Measurements from ENCODE around the gene TP73.
A peak's percentile ranks its signal among the peaks of the same experiment; 100 is the strongest.

Gene TP73

GRCh38 chr1:3677484-3677883, 25.2 kb downstream of the TP73 start:
- H3K4me1 ChIP-seq, result peaks cover 100% of the 10 kb centered on the region
- no peaks in the 10 kb centered on the region for H3K27me3 ChIP-seq
- peak overlapping the region; percentile 96 for H3K27ac ChIP-seq
- H3K9ac ChIP-seq, result peak overlapping the region; percentile 78
- H3K4me3 ChIP-seq, result peak overlapping the region; percentile 56
- H4K20me1 ChIP-seq, result no peaks in the 10 kb centered on the region
- peak overlapping the region; percentile 99 for H3K4me2 ChIP-seq
- no peaks in the 10 kb centered on the region for H3K36me3 ChIP-seq
- H3K9me3 ChIP-seq, result no peaks in the 10 kb centered on the region
- TF ChIP-seq Cebpa-rat (IDR thresholded peaks at IDR 0.05), result peak; percentile 89

- Histone ChIP-seq H3K27me3 (no peaks in the 10 kb centered on the region), H3K27ac (peak overlapping the region; percentile 96), H4K20me1 (no peaks in the 10 kb centered on the region), H3K4me3 (peak overlapping the region; percentile 33), H3K9me3 (no peaks in the 10 kb centered on the region), H3K9ac (peak overlapping the region; percentile 78), H3K4me1 (peaks cover 100% of the 10 kb centered on the region), H3K4me2 (peak overlapping the region; percentile 99), H3K36me3 (no peaks in the 10 kb centered on the region)
- TF ChIP-seq Cebpa-rat (IDR thresholded peaks at IDR 0.05), result no peak
These were observed 26.2 kb downstream of the TP73 start for GRCh38 chr1:3678361-3679097.

DNA sequence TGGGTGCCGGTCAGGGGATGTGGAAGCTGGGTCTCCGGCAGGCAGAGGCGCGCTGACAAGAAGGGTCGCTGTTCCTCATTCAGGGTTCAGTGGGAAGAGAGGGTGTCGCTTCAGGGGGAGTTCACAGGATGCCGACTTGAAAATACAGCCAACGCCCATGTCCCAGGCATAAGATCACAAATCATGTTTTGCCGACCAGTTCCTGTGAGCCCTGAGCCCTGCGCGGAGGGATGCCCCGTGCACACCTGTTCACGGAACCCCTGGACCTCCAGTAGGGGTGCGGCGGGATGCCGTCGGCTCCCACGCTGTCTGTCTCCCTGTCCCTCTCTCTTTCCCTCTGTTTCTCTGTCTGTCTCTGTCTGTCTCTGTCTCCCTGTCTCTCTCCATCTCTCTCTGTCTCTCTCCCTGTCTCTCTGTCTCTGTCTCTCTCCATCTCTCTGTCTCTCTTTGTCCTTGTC, 26.8 kb downstream of the TP73 start:
- H3K9me3 ChIP-seq, result no peaks in the 10 kb centered on the region
- H3K4me2 ChIP-seq, result peak overlapping the region; percentile 99
- H3K4me1 ChIP-seq, result peaks cover 100% of the 10 kb centered on the region
- peak overlapping the region; percentile 96 for H3K27ac ChIP-seq
- no peak overlapping the region for H3K4me3 ChIP-seq
- H3K9ac ChIP-seq, result peak overlapping the region; percentile 78; the same call in 1 of the 2 replicates
- TF ChIP-seq Cebpa-rat (IDR thresholded peaks at IDR 0.05), result no peak
- no peaks in the 10 kb centered on the region for H3K27me3 ChIP-seq
- H4K20me1 ChIP-seq, result no peaks in the 10 kb centered on the region
- no peaks in the 10 kb centered on the region for H3K36me3 ChIP-seq

DNA sequence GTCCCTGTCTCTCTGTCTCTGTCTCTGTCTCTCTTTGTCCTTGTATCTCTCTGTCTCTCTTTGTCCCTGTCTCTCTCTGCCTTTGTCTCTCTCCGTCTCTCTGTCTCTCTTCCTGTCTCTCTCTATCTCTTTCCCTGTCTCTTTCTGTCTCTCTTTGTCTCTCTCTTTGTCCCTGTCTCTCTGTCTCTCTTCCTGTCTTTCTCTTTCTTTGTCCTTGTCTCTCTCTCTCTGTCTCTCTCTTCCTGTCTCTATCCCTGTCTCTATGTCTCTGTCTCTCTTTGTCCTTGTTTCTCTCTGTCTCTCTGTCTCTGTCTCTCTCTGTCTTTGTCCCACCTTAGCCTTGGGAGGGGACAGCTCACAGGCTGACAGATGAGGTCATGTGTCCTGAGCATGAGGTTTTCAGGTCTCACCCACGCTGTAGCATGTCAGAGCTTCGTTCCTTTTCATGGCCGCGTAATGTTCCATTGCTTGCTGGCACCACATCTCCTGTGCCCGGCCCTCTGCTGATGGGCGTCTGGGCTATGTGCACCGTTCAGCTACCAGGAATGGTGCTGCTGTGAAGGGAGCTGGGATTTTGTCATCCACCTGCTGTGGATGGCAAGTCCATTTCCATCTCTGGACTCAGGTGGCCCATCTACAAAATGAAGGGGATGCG, 27.6 kb downstream of the TP73 start:
- no peaks in the 10 kb centered on the region for H4K20me1 ChIP-seq
- H3K4me3 ChIP-seq, result no peak overlapping the region

DNA sequence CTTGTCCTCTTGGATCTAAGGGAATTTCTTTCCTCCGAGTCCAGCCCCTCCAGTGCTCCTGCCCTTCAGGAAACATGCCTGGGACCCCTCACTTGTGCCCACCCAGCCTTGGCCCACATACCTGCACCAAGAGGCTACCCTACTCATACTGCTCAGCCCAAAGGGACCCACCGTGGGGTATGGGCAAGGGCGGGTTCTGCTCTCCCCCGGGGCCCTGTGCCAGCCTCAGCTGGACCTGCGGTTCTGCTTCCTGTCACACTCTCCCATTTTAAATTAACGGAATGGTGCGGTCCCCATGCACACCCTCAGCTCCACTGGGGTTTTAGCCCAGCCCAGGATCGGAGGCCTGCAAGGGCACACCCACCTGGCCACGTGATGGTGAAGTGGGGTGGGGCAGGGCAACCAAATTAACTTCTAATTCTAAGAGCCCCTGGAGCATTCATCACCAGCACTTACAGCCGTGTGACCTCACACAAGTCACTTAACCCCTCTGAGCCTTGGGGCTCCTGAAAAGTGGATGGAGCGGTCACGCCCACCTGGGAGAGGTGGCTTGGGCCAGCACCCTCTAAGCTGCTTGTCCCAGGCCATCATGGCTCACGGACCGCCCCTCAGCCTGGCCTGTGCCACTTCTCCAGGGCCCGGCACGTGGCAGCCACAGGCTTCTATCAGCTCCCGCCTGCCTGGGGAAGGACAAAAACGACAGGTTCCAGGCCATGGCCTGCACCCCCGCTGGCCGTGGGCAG, 28.3 kb downstream of the TP73 start:
- Histone ChIP-seq H3K4me2 (peak overlapping the region; percentile 99), H3K9me3 (no peaks in the 10 kb centered on the region), H3K27me3 (no peaks in the 10 kb centered on the region), H3K36me3 (no peaks in the 10 kb centered on the region), H3K4me1 (peaks cover 100% of the 10 kb centered on the region), H4K20me1 (no peaks in the 10 kb centered on the region), H3K4me3 (no peak overlapping the region), H3K9ac (peak overlapping the region; percentile 53; the same call in 1 of the 2 replicates), H3K27ac (peak overlapping the region; percentile 96)
- no peak for TF ChIP-seq Cebpa-rat (IDR thresholded peaks at IDR 0.05)

More for the DNA sequence above, 27.6 kb downstream of the TP73 start:
- Histone ChIP-seq H3K4me1 (peaks cover 100% of the 10 kb centered on the region), H3K4me2 (peak overlapping the region; percentile 99), H3K27ac (peak overlapping the region; percentile 96; the same call in 1 of the 2 replicates), H3K9me3 (no peaks in the 10 kb centered on the region), H3K36me3 (no peaks in the 10 kb centered on the region), H3K9ac (no peak overlapping the region), H3K27me3 (no peaks in the 10 kb centered on the region)
- no peak for TF ChIP-seq Cebpa-rat (IDR thresholded peaks at IDR 0.05)

DNA sequence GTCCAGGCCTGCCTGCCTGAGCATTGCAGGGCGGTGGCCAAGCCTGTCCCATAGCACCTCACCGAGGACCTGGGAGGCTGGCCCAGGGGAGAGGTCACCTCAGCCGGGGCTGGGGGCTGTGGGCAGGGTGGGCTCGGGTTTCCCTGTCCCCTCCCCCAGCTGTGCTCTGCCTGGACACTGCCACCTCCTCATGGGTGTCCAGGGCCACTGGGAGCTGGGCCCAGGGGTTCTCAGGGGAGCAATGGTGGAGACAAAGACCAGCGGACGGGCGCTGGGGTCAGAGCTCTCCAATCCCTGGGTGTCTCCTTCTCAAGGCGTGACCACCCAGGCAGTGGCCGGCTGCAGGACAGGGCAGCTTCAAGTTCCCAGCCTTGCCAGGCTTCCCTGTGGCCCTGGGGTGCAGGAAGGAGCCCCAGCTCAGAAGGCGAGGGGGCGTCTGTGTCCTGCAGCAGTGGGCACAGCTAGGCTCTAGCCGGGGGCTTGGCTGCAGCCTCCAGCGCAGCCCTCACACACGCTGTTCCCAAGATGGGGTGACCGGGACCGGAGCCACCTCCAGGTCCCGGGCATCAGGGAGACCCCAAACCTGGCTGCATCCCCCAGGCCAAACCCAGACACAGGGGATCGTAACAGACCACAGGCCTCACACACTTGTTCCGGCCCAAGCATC, 29.0 kb downstream of the TP73 start:
- H3K27me3 ChIP-seq, result no peaks in the 10 kb centered on the region

DNA sequence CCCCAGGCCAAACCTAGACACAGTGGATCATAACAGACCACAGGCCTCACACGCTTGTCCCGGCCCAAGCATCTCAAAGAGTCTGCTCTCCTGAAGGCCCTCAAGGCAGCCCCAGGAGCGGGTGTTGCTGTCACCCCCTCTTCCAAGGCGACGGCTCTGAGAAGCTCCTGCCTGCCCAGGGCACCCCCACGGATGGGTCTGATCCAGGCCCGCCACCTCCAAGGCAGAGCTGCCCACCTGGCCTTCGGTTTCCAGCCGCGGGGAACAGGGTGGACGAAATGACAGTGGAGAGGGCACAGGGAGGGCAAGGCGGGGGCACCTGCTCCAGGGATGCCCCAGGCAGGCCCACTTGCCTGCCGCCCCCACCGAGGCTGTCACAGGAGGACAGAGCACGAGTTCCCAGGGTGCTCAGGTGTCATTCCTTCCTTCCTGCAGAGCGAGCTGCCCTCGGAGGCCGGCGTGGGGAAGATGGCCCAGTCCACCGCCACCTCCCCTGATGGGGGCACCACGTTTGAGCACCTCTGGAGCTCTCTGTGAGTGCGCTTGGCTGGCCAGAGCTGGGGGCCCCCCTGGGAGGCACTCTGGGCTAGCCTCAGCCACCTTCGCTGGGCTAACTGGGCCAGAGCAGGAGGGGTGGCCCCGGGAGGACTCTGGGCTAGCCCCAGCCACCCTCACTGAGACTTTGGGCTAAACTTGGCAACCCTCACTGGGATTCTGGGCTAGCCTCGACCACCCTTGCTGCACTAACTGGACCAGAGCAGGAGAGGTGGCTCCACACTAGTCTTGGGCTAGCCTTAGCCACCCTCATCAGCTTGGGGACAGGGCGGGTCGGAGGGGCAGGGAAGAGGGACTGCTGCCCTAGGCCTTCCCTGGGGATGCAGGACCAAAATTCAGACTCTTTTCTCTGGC, 29.8 kb downstream of the TP73 start:
- TF ChIP-seq Cebpa-rat (IDR thresholded peaks at IDR 0.05), result no peak
- Histone ChIP-seq H3K4me1 (peaks cover 100% of the 10 kb centered on the region), H3K9ac (no peak overlapping the region; the same call in 1 of the 2 replicates), H3K4me2 (peak overlapping the region; percentile 99), H3K9me3 (no peaks in the 10 kb centered on the region), H3K27me3 (no peaks in the 10 kb centered on the region), H3K4me3 (no peak overlapping the region), H4K20me1 (no peaks in the 10 kb centered on the region), H3K27ac (peak overlapping the region; percentile 76), H3K36me3 (no peaks in the 10 kb centered on the region)

More for the DNA sequence above, 29.0 kb downstream of the TP73 start:
- no peaks in the 10 kb centered on the region for H4K20me1 ChIP-seq
- H3K9me3 ChIP-seq, result no peaks in the 10 kb centered on the region
- H3K4me2 ChIP-seq, result peak overlapping the region; percentile 99
- H3K36me3 ChIP-seq, result no peaks in the 10 kb centered on the region
- H3K9ac ChIP-seq, result peak overlapping the region; percentile 53; the same call in 1 of the 2 replicates
- H3K4me1 ChIP-seq, result peaks cover 100% of the 10 kb centered on the region
- peak overlapping the region; percentile 76 for H3K27ac ChIP-seq
- no peak overlapping the region for H3K4me3 ChIP-seq
- no peak for TF ChIP-seq Cebpa-rat (IDR thresholded peaks at IDR 0.05)

GRCh38 chr1:3683197-3683596, 30.9 kb downstream of the TP73 start:
- Histone ChIP-seq H4K20me1 (no peaks in the 10 kb centered on the region), H3K4me2 (peak overlapping the region; percentile 85), H3K9me3 (no peaks in the 10 kb centered on the region), H3K27ac (peak overlapping the region; percentile 76; the same call in 1 of the 2 replicates), H3K4me3 (no peak overlapping the region), H3K27me3 (no peaks in the 10 kb centered on the region), H3K4me1 (peaks cover 100% of the 10 kb centered on the region), H3K9ac (no peak overlapping the region), H3K36me3 (no peaks in the 10 kb centered on the region)
- no peak for TF ChIP-seq Cebpa-rat (IDR thresholded peaks at IDR 0.05)

Data from BLaER1 (cell line).